ENCODE measurements around the gene OR52B4.
"Not testable (repeated sequence)": the region's sequence is repeated elsewhere in the genome, so short reads cannot be mapped to it uniquely, and the experiment has no call there.

Gene OR52B4

DNA sequence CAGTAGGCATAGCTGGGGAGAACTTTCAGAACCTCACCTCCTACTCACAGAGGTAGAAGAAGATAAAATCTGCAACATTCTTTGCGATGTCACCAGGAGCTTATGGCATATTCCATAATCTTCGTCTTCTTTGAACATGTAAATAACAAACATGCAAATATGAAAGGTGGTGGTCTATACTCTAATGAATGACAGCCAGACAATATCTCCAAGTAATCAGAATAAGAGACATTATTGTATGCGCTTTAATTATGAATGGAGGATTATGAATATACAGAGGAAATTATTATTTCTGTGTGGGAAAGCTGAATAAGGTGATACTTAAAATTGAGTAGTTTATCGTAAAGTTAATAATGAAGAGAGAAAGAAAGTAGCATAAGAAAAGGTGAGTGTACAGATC lies at the start of gene OR52B4:
TSS of gene OR52B4 (minus strand) at position 101 of the 400 bp plus-strand sequence. CDS start at position 10, 91 bp downstream.
- no peak for DNase-seq (ENCODE audit: low read depth in 2 of 2)

DNA sequence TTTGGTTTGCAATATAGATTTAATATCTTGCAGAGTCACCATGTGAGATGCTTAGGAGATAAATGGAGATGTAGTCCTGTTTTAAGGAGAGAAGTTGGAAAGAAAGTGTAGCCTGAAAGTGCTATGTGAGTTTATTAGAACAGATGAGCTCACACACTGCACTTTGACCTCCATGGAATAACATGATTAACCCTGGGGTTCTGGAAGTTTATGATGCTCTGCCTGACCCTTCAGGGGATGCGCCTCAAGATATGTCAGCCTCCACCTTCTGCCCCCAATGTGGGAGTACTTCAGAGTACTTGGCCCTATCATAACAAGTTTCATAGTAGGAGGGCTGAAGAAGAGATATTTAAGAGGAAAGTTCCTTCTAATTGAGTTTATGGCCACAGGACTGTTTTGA lies 48.6 kb upstream of the OR52B4 start:
- no peak for DNase-seq (ENCODE audit: low read depth in 2 of 2)

DNA sequence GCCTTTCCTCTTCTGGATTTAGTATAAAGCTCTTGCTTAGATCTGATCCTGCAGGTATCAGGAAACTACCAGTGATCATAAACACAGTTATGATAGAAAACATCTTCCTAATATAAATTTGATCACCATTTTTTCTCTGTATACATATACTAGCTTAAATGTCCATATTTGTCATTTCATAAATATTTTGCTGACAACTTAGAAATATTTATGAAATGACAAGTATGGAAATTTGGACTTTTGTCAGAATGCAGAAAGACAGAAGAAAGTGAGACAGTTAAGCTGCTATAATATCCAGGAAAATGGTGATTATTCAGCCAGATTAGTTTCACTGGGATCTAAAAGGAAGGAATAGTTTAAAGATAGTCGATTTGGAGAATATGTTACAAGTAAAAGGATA lies 48.1 kb upstream of the OR52B4 start:
- no peak for DNase-seq (ENCODE audit: low read depth in 2 of 2)

DNA sequence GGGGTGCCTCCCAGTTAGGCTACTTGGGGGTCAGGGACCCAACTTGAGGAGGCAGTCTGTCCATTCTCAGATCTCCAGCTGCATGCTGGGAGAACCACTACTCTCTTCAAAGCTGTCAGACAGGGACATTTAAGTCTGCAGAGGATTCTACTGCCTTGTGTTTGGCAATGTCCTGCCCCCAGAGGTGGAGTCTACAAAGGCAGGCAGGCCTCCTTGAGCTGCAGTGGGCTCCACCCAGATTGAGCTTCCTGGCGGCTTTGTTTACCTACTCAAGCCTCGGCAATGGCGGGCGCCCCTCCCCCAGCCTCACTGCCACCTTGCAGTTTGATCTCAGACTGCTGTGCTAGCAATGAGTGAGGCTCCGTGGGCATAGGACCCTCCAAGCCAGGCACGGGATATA lies 38.0 kb upstream of the OR52B4 start:
- DNase-seq (ENCODE audit: low read depth in 2 of 2) = not testable (repeated sequence)

DNA sequence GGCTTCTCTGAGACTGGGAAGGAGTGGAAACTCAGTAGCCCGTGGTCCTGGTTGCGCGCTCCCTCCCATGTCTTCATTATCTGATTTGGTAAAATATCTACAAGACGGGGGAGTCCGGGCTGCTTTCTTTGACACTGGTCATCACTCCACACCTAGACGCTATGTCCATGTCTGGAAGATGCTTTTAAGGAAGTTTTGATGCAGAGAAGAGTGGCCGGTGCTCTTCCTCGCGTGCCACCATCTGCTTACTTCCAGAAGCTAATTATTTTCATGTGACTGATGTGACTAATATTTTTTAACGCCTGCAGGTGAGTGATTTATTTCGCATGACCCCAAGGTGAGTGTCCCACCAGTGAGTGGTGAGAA lies 25.7 kb upstream of the OR52B4 start:
- DNase-seq (ENCODE audit: low read depth in 2 of 2) = no peak

DNA sequence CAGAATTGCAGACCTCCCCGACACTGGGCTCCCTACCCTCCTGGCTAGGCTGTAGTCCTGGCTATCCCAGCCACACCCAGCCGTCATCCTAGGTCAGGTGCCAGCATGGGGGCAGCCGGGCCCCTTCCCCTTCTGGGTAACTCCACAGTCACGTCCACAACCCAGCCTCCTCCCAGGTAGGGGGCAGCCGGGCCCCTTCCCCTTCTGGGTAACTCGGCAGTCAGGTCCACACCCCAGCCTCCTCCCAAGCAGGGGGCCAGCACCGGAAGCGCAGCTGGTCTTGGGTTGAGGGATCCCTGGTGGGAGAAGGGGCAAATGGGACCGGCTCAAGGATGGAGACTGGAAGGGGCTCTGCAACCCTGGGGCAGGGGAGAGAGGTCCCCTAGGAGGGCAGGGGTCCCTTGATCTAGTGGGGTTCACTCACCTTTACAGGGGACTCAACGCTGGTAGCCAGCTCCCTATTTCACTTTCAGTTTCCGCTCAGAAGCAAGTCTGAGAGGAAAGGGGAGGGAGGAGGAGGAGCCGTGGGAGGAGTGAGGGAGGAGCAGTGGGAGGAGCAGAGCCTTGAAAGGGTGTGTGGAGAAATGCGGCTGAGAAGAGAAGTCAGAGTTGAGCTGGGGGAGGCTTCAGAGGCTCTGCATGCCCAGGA lies 25.1 kb upstream of the OR52B4 start, which contains the start of gene TRIM21:
TSS of gene TRIM21 (minus strand) at position 494 of the 649 bp plus-strand sequence. CDS start 3,293 bp downstream, outside the sequence.
- DNase-seq (ENCODE audit: low read depth in 2 of 2) = peak; percentile 81 to 88

DNA sequence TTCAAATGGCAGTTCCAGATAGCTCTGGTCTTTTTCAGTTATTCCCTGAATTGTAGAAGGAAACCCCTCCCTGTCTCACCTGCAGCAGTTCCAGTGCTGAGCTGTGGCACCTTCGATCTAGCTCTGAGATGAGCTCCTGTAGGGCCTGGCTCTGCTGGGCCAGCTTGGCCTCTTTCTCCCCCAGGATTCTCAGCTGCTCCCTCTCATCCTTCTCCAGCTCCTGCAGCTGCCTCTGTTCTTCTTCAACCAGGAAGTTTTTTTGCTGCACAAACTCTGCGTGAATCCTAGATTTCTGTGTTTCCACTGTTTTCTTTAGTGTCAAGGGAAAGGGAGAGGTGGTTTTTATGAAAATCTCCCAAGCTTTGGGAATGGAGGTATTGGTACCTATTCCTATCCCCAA lies 20.0 kb upstream of the OR52B4 start:
- DNase-seq (ENCODE audit: low read depth in 2 of 2) = no peak

DNA sequence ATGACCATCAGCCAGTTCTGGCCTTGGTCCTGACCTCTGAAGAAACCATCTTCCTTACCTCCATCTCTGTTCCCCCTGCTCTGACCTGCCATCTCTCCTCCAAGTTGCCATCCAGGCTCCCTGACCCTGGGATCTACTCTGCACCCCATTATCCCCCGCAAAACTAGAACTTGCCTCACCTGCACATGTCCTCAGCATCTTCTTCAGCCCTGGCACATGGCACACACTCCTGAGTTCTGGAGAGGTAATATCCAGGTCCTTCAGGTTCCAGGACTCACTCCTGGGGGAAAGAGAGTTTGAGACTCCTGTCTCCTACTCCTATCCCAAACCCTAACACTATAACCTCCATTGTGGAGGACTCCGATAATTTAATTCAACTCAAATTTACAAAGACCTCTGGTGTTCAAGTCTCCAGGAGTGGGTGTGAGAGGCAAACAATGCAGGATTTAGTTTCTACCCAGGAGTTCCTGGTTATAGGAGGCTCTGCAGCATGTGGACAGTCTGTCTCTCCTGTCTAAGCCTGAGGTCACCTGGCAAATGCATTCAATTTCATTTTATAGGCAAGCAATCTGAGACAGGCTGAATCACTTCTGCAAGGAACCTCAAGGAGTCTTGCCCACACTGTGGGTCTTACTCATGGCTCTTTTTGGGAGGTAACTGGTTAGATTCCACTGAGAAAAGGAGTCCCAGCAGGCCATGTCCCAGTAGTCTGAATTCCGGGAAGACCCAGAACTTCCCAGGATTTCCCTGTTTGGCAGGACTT lies 18.0 kb upstream of the OR52B4 start:
- no peak for DNase-seq (ENCODE audit: low read depth in 2 of 2)

DNA sequence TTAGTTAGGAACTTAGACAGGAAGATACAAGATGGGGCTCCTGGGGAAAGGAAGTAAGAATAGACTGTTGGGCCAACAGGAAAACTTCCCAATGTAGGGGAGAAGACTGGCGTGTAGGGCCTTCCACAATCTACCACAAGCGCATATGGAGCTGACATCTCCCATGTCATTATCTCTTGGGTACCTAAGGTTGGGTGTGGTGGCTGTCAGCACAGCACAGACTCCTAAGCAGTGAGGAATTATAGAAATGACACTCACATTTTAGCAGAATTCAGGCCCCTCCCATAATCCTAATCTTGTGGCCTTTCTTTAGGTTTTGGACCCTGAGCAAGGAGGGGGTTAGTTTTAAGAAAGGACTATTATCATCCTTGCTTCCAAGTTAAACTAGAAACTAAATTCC lies 13.7 kb upstream of the OR52B4 start:
- DNase-seq (ENCODE audit: low read depth in 2 of 2) = no peak

DNA sequence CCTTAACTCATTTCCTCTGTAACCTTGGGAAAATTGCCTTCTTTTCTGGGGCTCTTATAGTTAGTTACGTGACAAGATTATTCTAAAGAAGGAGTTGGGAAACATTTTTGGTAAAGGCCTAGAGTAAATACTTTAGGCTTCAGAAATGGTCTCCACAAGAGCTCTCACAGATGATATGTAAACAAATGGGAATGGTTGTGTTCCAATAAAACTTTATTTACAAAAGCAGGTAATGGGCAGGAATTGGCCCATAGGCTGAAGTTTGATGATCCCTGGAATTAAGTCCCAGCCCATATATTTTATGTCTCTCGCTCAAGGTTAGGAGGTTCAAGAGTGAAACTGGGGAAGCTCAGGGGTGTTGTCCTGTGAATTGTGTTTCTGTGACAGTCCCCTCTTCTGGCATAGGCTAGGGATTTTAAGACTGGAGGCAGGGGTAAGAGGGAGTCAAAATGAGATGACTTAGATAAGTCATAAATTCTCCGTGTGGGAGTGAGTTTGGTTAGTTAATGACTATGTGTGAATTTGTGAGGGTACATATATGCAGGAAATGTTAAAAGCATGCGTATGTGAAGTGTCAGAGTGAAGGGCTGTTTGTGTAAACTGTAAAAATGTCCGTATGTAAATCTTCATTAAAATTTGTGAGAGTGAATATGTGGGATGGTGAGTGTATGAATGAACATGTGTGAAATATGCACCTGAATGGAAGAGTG lies 7.4 kb upstream of the OR52B4 start:
- DNase-seq (ENCODE audit: low read depth in 2 of 2) = no peak

DNA sequence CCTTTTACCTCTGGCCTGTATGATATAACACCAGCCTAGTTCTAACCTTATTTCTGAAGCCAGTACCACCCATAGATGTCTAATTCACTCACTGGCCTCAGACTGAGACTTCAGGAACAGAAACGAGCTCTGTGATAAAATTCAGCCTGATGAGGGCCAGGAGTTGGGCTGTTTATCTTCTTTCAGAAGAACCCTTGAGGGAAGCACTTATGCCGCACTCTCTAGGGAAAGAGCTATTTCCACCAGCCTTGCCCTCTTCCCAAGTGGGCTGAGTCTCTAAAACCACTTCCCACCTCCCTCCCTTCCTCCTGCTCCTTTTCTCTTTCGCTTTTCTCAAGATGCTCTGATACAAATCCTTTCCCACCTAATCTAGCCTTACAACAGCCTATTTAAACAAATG lies 2.0 kb upstream of the OR52B4 start:
- DNase-seq (ENCODE audit: low read depth in 2 of 2) = no peak

DNA sequence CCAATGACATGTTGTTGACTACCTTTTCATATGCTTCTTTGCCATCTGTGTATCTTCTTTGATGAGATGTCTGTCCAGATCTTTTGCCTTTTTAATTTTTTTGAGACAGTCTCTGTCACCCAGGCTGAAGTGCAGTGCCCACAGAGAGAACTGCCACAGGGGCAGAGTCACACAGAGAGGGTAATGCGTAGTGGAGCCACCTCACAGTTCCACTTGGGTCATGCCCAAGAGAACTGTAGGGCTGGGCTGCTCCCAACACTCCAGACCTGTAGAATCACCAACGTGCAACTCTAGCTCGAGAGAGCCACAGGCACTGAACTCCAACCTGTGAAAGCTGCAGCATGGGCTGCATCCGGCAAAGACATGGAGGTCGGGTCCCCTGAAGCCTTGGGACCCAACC lies 20.0 kb downstream of the OR52B4 start:
- DNase-seq (ENCODE audit: low read depth in 2 of 2) = not testable (repeated sequence)

DNA sequence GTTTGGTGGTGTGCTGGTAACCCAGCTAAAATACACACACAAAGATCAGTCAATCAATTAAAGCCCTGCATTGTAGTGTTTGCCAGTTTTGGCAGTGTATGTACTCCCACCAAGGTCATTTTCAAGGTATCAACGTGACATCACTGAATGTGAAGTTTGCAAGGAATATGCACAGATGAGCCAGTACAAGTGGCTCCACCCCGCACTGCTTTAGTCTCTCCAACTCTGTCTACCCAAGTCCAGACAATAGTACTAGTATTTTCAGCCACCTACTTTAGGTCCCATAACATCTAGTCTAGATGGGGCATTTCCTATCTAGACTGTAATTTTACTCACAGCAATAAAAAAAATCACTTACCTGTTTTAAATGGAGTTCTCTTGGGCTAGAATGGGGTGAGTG lies 22.8 kb downstream of the OR52B4 start:
- DNase-seq (ENCODE audit: low read depth in 2 of 2) = not testable (repeated sequence)

DNA sequence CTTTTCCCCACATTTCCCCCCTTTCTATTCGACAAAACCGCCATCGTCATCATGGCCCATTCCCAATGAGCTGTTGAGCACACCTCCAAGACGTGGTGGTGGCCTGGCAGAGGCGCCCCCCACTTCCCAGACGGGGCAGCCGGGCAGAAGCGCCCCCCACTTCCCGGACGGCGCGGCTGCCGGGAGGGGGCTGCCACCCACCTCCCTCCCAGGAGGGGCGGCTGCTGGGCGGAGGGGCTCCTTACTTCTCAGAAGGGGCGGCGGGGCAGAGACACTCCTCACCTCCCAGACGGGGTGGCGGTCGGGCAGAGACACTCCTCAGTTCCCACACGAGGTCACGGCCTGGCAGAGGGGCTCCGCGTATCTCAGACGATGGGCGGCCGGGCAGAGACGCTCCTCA lies 33.8 kb downstream of the OR52B4 start:
- not testable (repeated sequence) for DNase-seq (ENCODE audit: low read depth in 2 of 2)

Data from stimulated activated CD4-positive, alpha-beta T cell treated with anti-CD3 and anti-CD28 coated beads, Interleukin-12 subunit alpha, Interleukin-12 subunit beta, amount 100 ng/mL, for 24 hours (primary cell).